Stomach smooth muscle (tissue), 2 donors: ENCODE results near the gene MRGPRD.

Source experiments
- H3K27ac ChIP-seq: one replicate; pipeline ENCODE4 v1.7.0; 2013; ENCODE audit warnings: mild to moderate bottlenecking, low read length, inconsistent platforms
- H3K27me3 ChIP-seq, 2 donors: one replicate each; pipeline ENCODE4 v1.7.0; 2013; ENCODE audit warnings: low read length in 2 of 2; ENCODE audit not compliant: insufficient read depth in 2 of 2, control insufficient read depth in 1 of 2
- H3K36me3 ChIP-seq, 2 donors: one replicate each; pipeline ENCODE4 v1.7.0; 2013; ENCODE audit warnings: low read length in 2 of 2; ENCODE audit not compliant: control insufficient read depth in 2 of 2, insufficient read depth in 2 of 2
- H3K4me1 ChIP-seq: one replicate; pipeline ENCODE4 v1.7.0; 2013; ENCODE audit warnings: low read length; ENCODE audit not compliant: control insufficient read depth, insufficient read depth
- H3K4me3 ChIP-seq, 2 donors: one replicate each; pipeline ENCODE4 v1.7.0; 2013; ENCODE audit warnings: low read length in 2 of 2
- H3K9ac ChIP-seq, 2 donors: one replicate each; pipeline ENCODE4 v1.7.0; 2013; ENCODE audit warnings: low read length in 2 of 2, mild to moderate bottlenecking in 1 of 2
- H3K9me3 ChIP-seq, 2 donors: one replicate each; pipeline ENCODE4 v1.7.0; 2013; ENCODE audit warnings: low read length in 2 of 2; ENCODE audit not compliant: control insufficient read depth in 2 of 2
- donor health status: healthy.
- donor health status: Pancreatic carcinoma.

The MRGPRD gene

DNA sequence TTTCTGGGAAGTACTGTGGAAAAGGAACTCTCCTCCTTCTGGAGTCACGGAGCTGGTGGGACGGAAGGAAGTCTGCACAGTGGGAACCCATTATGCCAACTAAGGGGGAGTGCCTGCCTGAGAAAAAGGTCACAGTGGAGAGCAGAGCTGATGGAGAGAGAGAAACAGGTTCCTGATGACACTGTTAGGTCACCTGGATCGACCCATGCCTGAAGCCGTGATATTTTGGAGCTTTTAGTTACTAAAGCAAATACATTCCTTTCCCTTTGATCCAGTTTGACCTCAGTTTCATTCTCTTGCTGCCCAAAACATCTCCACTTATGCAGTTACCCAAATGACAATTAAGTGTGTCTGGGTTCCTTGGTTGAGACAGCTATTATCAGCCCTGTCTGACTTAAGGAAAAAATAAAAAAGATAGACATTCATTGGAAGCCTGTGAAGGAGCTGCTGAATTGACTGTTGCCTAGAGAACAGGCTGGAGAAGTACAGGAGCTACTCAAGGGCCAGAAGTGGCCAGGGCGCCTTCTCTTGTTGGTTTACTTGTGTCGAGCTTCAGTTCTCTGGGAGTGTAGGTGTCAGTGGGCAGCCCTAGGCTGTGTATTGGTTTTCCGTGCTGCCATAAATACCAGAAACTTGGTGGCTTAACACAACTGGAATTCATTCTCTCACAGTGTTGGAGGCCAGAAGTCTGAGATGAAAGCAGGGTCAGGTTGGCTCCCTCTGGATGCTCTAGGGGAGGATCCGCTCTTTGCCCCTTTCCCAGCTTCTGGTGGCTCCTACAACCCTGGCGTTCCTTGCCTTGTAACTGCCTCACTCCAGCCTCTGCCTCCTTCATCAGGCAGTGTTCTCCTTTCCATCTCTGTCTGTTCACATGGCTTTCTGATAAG is 13.6 kb downstream of the MRGPRD start:
- H3K9ac ChIP-seq: no peak overlapping the region
- no peaks in the 10 kb centered on the region for H3K36me3 ChIP-seq
- no peaks in the 10 kb centered on the region for H3K27me3 ChIP-seq
- no peaks in the 10 kb centered on the region for H3K4me1 ChIP-seq
- peaks cover 0 to 2% of the 10 kb centered on the region in 2 donors for H3K9me3 ChIP-seq
- H3K4me3 ChIP-seq: no peak overlapping the region
- no peak overlapping the region for H3K27ac ChIP-seq

DNA sequence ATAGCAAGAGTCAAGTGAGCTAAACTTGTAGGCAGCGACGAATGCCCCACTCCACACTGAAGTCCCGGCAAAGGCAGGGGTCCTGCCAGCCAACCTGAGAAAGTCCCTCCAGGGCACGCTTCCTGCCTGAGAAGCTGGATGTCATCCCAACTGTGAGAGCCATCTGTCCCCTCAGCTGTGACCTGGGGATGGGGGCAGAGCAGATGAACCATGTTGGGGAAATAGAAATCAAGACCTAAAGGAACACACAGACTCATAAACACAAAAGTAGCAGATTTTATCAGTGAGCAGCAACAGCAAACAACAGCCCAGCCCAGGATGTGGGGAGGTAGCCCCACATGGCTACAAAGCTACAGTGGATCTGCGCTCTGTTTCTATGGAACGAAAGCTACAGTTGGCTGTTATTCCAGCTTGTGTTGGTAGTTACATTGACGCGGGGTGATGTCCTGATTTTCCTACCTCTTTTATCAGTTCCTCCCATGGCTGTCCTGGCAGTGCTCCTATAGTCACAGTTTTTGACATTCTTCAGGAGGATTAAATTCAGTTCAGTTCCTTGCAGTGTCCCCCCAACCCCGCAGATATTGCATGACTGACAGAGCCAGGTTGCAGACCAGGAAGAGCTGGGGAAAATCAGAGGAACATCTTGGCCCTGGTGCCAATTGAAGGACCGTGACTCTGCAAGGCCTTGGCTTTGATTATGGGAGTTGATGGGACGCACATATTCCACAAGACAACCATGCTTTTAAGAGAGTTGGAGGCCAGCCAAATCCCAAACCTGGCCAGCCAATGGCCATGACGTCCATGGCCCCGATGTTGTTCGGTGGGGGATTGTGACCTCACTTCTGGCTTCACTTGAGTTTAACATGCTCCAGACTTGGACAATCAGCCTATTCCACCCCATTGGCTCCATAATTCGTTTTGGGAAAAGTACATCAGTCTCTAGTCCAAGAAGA is 14.6 kb downstream of the MRGPRD start:
- H3K27me3 ChIP-seq: no peaks in the 10 kb centered on the region
- H3K4me1 ChIP-seq: no peaks in the 10 kb centered on the region
- no peaks in the 10 kb centered on the region for H3K36me3 ChIP-seq
- peaks cover 0 to 2% of the 10 kb centered on the region in 2 donors for H3K9me3 ChIP-seq
- H3K4me3 ChIP-seq: no peak overlapping the region
- H3K9ac ChIP-seq: no peak overlapping the region
- H3K27ac ChIP-seq: no peak overlapping the region

GRCh38 chr11:68963779-68964178 is 17.0 kb downstream of the MRGPRD start:
- H3K4me1 ChIP-seq: no peaks in the 10 kb centered on the region
- H3K4me3 ChIP-seq: no peak overlapping the region
- no peaks in the 10 kb centered on the region for H3K36me3 ChIP-seq
- H3K27me3 ChIP-seq: no peaks in the 10 kb centered on the region
- H3K9me3 ChIP-seq: peaks cover 0 to 2% of the 10 kb centered on the region in 2 donors
- no peak overlapping the region for H3K27ac ChIP-seq
- H3K9ac ChIP-seq: no peak overlapping the region

DNA sequence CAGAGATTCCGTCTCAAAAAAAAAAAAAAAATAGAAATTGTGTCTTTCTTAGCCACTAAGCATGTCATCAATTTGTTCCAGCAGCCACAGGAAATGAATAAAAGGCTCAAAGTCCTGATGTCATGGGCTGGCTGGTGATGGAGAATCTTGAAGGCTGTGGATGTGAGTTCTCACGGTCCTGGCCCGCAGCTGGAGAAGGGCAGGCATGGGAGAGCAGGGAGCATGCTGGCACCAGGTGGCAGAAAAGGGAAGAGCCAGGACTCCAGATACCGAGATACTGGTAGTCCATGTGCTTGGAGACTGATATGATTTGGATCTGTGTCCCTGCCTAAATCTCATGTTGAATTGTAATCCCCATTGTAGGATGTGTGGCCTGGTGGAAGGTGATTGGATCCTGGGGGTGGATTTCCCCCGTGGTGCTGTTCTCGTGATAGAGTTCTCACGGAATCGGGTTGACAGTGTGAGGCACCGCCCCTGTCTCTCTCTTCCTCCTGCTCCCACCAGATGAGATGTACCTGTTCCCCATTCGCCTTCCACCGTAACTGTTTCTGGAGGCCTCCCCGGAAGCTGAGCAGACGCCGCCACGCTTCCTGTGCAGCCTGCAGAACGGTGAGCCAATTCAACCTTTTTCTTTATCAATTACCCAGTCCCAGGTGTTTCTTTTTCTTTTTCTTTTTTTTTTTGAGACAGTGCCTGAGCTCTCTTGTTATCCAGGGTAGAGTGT is 18.1 kb downstream of the MRGPRD start:
- H3K4me1 ChIP-seq: no peaks in the 10 kb centered on the region
- peaks cover 0 to 9% of the 10 kb centered on the region in 2 donors for H3K9me3 ChIP-seq
- no peak overlapping the region for H3K4me3 ChIP-seq
- no peaks in the 10 kb centered on the region for H3K27me3 ChIP-seq
- H3K36me3 ChIP-seq: no peaks in the 10 kb centered on the region
- no peak overlapping the region for H3K27ac ChIP-seq
- no peak overlapping the region for H3K9ac ChIP-seq

- no peak overlapping the region for H3K9ac ChIP-seq
These were observed 19.5 kb downstream of the MRGPRD start for GRCh38 chr11:68961245-68961644.

GRCh38 chr11:68960294-68961071 is 20.3 kb downstream of the MRGPRD start:
- Histone ChIP-seq H3K4me3 (no peak overlapping the region), H3K36me3 (no peaks in the 10 kb centered on the region), H3K4me1 (peaks cover 13% of the 10 kb centered on the region), H3K9ac (no peak overlapping the region), H3K27ac (no peak overlapping the region), H3K9me3 (peaks cover 0 to 6% of the 10 kb centered on the region in 2 donors), H3K27me3 (no peaks in the 10 kb centered on the region)

More at GRCh38 chr11:68961245-68961644, 19.5 kb downstream of the MRGPRD start:
- Histone ChIP-seq H3K27ac (no peak overlapping the region), H3K27me3 (no peaks in the 10 kb centered on the region), H3K9me3 (peaks cover 0 to 8% of the 10 kb centered on the region in 2 donors), H3K36me3 (no peaks in the 10 kb centered on the region), H3K4me3 (no peak overlapping the region), H3K4me1 (peaks cover 9% of the 10 kb centered on the region)

DNA sequence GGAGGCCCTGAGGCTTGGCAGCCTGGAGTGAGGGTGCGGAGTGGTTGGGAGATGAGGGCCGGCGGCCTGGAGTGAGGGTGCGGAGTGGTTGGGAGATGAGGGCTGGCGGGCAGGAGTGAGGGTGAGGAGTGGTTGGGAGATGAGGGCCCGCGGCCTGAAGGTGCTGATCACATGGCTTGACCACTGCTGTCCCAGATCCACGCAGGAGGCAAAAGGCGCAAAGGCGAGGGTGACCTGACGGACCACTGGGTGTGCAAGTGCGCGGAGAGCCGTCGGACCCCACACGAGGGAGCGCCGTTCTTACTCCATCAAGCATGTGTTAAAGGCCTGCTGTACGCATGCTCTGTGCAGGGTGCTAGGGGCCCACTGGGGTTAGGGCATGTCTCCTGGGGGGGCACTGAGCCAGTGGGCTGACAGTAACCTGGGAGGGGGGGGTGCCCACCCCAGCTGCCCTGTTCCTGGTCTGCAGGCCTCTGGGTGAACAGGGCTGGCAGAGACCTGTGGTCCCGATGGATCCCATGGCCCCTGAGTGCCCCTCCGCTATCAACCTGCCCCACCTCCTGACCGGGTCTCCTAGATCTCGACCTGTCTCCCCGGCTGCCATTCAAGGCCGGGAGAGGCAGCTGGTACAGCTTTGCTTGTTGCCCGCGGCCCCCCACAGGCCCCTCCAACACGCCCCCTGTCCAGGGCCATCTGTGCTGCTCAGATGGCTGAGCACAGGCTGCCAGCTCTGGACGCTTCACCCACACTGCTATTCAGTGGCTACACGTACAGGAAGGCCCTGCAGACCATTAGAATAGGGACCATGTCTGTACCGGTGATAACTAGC is 21.1 kb downstream of the MRGPRD start:
- Histone ChIP-seq H3K27me3 (no peaks in the 10 kb centered on the region), H3K4me3 (no peak overlapping the region), H3K36me3 (no peaks in the 10 kb centered on the region), H3K27ac (no peak overlapping the region), H3K9me3 (peaks cover 0 to 6% of the 10 kb centered on the region in 2 donors), H3K9ac (no peak overlapping the region), H3K4me1 (peaks cover 21% of the 10 kb centered on the region)

DNA sequence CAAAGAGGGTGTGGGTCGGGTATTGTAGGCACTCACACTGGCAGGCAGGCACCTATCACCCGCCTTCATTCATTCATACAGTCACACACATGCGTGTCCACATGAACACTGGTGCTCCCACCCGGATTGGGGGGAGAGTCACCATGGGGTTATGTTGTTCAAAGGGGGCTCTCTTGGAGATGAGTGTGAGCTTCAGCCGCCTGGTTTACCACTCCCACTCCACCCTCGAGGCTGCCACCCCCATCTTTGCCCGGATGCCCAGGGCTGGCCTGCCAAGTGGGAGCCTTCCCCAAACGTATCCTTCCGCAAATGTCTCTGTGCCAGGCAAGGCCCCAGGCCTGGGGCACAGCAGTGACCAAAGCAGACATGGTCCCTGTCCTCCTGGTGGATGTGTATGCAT is 22.6 kb downstream of the MRGPRD start:
- H3K4me1 ChIP-seq: peaks cover 23% of the 10 kb centered on the region
- H3K36me3 ChIP-seq: no peaks in the 10 kb centered on the region
- peaks cover 0 to 6% of the 10 kb centered on the region in 2 donors for H3K9me3 ChIP-seq
- no peak overlapping the region for H3K9ac ChIP-seq
- no peak overlapping the region for H3K4me3 ChIP-seq
- H3K27me3 ChIP-seq: no peaks in the 10 kb centered on the region
- H3K27ac ChIP-seq: no peak overlapping the region

DNA sequence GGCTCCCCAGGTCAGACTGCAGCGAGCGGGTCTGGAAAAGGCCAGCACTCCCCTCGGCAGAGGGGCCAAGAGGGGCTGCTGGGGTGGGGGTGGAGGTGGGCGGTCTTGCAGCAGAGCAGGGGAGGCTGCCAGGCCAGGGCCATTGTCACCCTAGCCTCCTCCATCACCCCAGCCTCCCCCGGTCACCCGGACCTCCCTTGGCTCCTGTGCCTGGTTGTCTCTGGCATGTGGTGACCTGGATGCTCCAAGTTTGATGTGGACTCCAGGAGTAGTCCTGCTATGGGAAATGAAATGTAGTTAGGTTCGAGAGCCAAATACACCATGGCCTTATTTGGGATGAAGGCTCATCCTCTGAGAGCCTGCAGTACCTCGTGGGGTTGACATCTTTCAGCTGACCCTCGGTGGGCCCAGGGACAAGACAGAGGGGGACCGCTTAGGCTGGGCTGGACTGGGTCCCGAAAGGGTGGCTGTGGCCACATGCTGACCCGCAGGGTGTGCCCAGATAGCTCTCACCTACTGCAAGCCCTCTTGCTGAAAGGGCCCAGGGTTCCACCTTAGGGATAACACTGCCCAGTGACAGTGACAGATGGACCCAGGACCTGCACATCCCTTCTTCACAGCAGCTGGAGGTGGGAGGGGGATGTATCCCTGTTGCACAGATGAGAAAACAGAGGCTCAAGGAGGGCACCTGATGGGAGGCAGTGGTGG is 24.1 kb downstream of the MRGPRD start:
- H3K4me3 ChIP-seq: no peak overlapping the region
- H3K27ac ChIP-seq: peak overlapping the region; percentile 70
- no peak overlapping the region for H3K9ac ChIP-seq
- H3K36me3 ChIP-seq: no peaks in the 10 kb centered on the region
- H3K4me1 ChIP-seq: peaks cover 23% of the 10 kb centered on the region
- peaks cover 0 to 6% of the 10 kb centered on the region in 2 donors for H3K9me3 ChIP-seq
- H3K27me3 ChIP-seq: no peaks in the 10 kb centered on the region
